Pons (tissue), 1 donor: ENCODE data around the gene CISD1.

Experiments
- DNase-seq: peaks from one replicate; pipeline ENCODE4 v3.0.0-alpha.2; 2016; ENCODE audit warnings: low spot score

Gene CISD1

DNA sequence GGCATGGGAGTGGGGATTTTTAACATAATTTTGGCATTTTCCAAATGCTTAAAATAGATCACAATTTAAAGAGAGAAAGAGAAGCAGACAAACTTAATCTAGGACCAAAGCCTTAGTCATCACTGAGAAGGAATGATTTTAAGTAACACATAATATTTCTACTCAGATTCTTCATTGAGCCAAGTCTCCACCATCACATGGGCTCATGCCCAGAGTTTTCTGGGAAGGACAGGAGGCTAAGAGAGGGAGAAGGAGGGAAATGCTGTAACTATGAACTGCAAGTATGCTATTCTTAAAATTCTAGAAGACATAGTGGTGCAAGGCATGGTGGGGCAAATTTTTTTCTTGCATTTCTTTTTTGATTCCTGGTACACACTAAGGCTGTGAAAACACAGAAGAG, 42.1 kb downstream of the CISD1 start:
- no peak for DNase-seq

GRCh38 chr10:58316874-58317273, 47.9 kb downstream of the CISD1 start:
- no peak for DNase-seq

DNA sequence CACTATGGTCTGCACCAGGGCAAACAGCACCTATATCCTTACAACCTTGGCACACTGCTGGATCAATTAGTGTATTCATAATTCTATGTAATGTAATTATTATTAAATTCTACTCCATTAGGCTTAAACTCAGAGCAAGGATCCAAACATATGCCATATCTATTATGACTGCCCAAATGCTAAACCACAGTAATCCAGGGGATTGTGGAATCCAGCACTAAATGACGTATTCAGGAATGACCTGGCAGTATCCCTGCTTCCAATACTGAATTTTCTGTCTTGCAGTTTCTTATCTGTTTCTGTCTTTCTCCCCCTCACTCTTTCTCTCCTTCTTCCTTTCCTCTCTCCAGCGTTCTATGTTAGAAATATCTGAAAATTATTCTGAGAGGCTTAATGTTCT, 49.4 kb downstream of the CISD1 start:
- DNase-seq: no peak

GRCh38 chr10:58319599-58319998, 50.6 kb downstream of the CISD1 start:
- peak; percentile 65 for DNase-seq

- DNase-seq: no peak
Measured at GRCh38 chr10:58320351-58321049, 51.5 kb downstream of the CISD1 start.

GRCh38 chr10:58322072-58322834, 53.3 kb downstream of the CISD1 start:
- no peak for DNase-seq

GRCh38 chr10:58322835-58323209, 53.9 kb downstream of the CISD1 start:
- DNase-seq: no peak

DNA sequence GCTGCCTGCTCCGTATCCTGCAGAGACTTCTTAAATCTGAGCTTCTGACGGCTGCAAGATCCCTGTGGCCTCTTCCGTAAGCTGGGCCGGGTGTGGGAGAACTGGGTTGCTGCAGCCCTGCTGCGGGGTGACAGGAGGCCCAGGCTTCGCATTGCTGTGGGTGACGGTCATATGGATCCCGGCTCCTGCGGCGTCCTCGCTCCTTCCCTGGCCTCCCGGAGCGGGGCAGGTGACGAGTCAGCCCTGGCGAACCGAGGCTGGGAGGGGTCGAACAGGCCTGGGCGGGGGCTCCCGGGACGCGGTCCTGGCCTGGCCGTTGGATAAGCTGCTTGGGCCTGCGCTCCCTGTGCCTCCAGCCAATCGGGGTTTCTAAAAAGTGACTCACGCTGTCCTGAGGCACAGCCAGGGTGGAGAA, 58.0 kb downstream of the CISD1 start:
- no peak for DNase-seq

DNA sequence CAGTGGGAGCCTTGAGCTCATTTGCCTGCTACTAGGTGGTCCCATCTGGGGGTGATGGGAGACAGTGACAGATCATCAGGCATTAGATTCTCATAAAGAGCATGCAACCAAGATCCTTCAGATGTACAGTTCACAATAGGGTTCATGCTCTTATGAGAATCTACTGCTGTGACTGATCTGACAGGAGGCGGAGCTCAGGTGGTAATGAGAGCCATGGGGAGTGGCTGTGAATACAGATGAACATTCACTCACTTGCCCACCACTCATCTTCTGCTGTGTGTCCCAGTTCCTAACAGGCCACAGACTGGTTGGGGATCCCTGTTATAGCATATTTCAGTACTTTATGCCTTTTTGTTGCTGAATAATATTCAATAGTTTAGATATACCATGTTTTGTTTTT, 59.3 kb downstream of the CISD1 start:
- no peak for DNase-seq

- no peak for DNase-seq
Measured at GRCh38 chr10:58330431-58330830, 61.5 kb downstream of the CISD1 start.

DNA sequence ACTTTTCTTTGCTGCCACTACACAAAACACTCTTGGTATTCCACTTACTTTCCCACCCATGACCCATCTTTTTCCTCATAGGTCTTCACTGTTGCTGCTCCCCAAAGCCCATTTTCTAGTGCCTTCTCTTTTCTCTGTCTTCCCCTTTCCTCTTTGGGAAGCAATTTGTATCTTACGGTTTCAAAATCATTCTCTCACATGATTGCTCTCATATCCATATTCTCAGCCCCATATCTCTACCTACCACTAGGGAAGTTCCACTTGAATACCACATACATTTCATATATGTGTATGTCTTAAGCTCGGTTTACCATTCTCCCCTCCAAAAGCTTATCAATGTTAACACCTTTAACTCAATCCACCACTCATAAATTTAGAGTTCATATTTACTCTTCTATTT, 62.7 kb downstream of the CISD1 start:
- DNase-seq: no peak

DNA sequence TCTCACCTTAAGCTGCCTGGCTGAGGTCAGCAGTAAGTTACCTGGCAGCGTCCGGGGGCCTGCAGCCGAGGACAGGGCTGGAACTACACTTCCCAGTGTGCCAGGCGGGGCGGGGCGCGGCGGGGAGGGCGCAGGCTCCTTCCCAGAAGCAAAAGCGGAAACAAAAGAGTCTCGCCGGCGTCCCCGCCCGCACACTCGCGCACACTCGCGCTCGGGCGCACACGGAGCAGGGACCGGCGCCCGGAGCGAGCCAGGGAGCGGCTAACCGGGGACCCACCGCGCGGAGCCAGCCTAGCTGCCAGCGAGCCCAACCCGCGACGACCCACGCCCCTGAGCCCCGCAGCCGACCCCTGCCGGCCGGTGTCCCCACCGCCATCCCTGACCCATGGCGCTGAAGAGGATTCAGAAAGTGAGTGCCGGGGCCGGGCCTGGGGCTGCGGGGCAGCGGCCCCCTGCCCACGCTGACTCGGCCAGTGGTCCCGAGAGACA, 65.9 kb downstream of the CISD1 start, which contains the start of gene UBE2D1:
UBE2D1 (plus strand) TSS at position 190 of the 489 bp plus-strand sequence; CDS start at position 386, 196 bp downstream.
- DNase-seq: peak; percentile 67

- peak; percentile 39 for DNase-seq
Measured at GRCh38 chr10:58335306-58336005, 66.5 kb downstream of the CISD1 start.

DNA sequence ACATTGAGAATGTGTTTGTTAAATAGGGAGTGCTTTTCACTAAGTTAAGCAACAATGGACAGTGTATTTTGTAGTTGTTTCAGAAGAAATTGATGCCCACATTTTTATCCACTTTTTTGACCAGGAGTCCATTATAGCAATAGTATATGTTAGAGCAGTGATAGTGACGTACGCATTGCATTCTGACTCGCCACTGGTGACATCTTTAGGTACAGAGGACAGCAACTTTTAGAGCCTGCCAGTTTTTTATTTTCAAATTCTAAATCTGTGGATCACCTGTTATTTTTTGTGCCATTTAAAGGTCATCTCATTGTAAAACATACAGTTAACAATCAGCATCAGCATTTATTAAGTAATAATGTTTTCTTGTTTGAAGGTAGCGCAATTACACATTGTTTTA, 67.3 kb downstream of the CISD1 start:
- DNase-seq: no peak
